WI38 (cell line): Measurements from ENCODE around the gene SUSD6.
A peak's percentile ranks its signal among the peaks of the same experiment; 100 is the strongest.
"Not testable (repeated sequence)": the region's sequence is repeated elsewhere in the genome, so short reads cannot be mapped to it uniquely, and the experiment has no call there.

Source experiments
- H3K4me3 ChIP-seq: 2 replicates; pipeline ENCODE4 v1.5.1; 2011; ENCODE audit warnings: low read depth, mild to moderate bottlenecking, control low read depth, low read length
- CTCF ChIP-seq: IDR thresholded peaks from 2 replicates; pipeline ENCODE4 v1.5.1; 2012; ENCODE audit warnings: low read depth, mild to moderate bottlenecking, control low read depth, low read length

SUSD6 gene

GRCh38 chr14:69591317-69591716 is 20.1 kb upstream of the SUSD6 start:
- H3K4me3 ChIP-seq: no peak overlapping the region
- TF ChIP-seq CTCF: no peak

- no peak for TF ChIP-seq CTCF
- peak overlapping the region; percentile 24 for H3K4me3 ChIP-seq
Observed at GRCh38 chr14:69593018-69593677, 18.2 kb upstream of the SUSD6 start.

- no peak overlapping the region for H3K4me3 ChIP-seq
- no peak for TF ChIP-seq CTCF
Observed at GRCh38 chr14:69594846-69595245, 16.6 kb upstream of the SUSD6 start.

- H3K4me3 ChIP-seq: no peak overlapping the region
- no peak for TF ChIP-seq CTCF
Observed at GRCh38 chr14:69595336-69595735, 16.1 kb upstream of the SUSD6 start.

- H3K4me3 ChIP-seq: not testable (repeated sequence)
Observed at GRCh38 chr14:69599431-69599830, 12.0 kb upstream of the SUSD6 start.

GRCh38 chr14:69600304-69600891 is 11.0 kb upstream of the SUSD6 start:
- no peak for TF ChIP-seq CTCF
- no peak overlapping the region for H3K4me3 ChIP-seq

GRCh38 chr14:69605738-69606137 is 5.7 kb upstream of the SUSD6 start:
- no peak for TF ChIP-seq CTCF

More at GRCh38 chr14:69605738-69606137, 5.7 kb upstream of the SUSD6 start:
- no peak overlapping the region for H3K4me3 ChIP-seq
